Measurements from ENCODE around the gene FOXRED2. TPM values are rescaled to one million over a fixed set of nuclear protein-coding genes. Genes with fewer than 3 reads are reported as not detected.

Gene FOXRED2
- total RNA-seq, 1 experiment from 2014 or later, result 37.7 TPM

- no TSS peak for BruUV-seq (replicated peaks)
- Histone ChIP-seq H3K27ac (ENCODE audit: low read length) (peak overlapping the region; percentile 63), H3K4me3 (ENCODE audit: low read depth in 2 of 2, low read length in 2 of 2) (peak overlapping the region; percentile 48 to 60), H3K4me1 (ENCODE audit: control insufficient read depth, insufficient read depth, low read length) (no peaks in the 10 kb centered on the region), H3K9me3 (ENCODE audit: control insufficient read depth, insufficient read depth, low read depth, low read length) (no peaks in the 10 kb centered on the region), H3K27me3 (ENCODE audit: control insufficient read depth, insufficient read depth, low read length) (no peaks in the 10 kb centered on the region), H3K36me3 (ENCODE audit: control insufficient read depth, insufficient read depth, low read length) (peaks cover 5% of the 10 kb centered on the region)
- ATAC-seq, result no peak
- CTCF ChIA-PET, result no interaction called here
- TF ChIP-seq TCF7L2 (IDR thresholded peaks at IDR 0.05; ENCODE audit: low read depth, low read length) (no peak), SIN3A (IDR thresholded peaks at IDR 0.05; ENCODE audit: borderline replicate concordance, insufficient read depth, low read depth, low read length) (no peak), REST (IDR thresholded peaks at IDR 0.05; ENCODE audit: insufficient read depth in 1 of 2, low read depth in 2 of 2, low read length in 1 of 2) (no peak), POLR2AphosphoS5 (IDR thresholded peaks at IDR 0.05; ENCODE audit: low read depth, low read length) (no peak), CTCF (IDR thresholded peaks at IDR 0.05) (no peak)
- DNase-seq (ENCODE audit: low read depth, low spot score), result no peak
- in situ Hi-C loops (cut with HindIII; ENCODE audit: low pct_unique_long_range_greater_than_20kb, low sequenced_read_pairs), result no loop called here
- POLR2A ChIA-PET, result no interaction called here
- intact Hi-C loops (cut with micrococcal nuclease; ENCODE audit: unreplicated experiment), result no loop called here
These were observed 723 bp downstream of the FOXRED2 start for GRCh38 chr22:36505998-36506635.

GRCh38 chr22:36497910-36498665 lies 8.8 kb downstream of the FOXRED2 start:
- POLR2A ChIA-PET, result no interaction called here
- no peak for TF ChIP-seq TCF7L2 (IDR thresholded peaks at IDR 0.05; ENCODE audit: low read depth, low read length)
- TF ChIP-seq SIN3A (IDR thresholded peaks at IDR 0.05; ENCODE audit: borderline replicate concordance, insufficient read depth, low read depth, low read length), result no peak
- no peak for TF ChIP-seq REST (IDR thresholded peaks at IDR 0.05; ENCODE audit: insufficient read depth in 1 of 2, low read depth in 2 of 2, low read length in 1 of 2)
- TF ChIP-seq CTCF (IDR thresholded peaks at IDR 0.05), result no peak
- no peak for TF ChIP-seq POLR2AphosphoS5 (IDR thresholded peaks at IDR 0.05; ENCODE audit: low read depth, low read length)
- no TSS peak for BruUV-seq (replicated peaks)

More at GRCh38 chr22:36497910-36498665, 8.8 kb downstream of the FOXRED2 start:
- in situ Hi-C loops (cut with HindIII; ENCODE audit: low pct_unique_long_range_greater_than_20kb, low sequenced_read_pairs), result no loop called here
- intact Hi-C loops (cut with micrococcal nuclease; ENCODE audit: unreplicated experiment), result no loop called here
- no peak for DNase-seq (ENCODE audit: low read depth, low spot score)
- H3K9me3 ChIP-seq (ENCODE audit: control insufficient read depth, insufficient read depth, low read depth, low read length), result no peaks in the 10 kb centered on the region
- no peak overlapping the region for H3K27ac ChIP-seq (ENCODE audit: low read length)
- no peaks in the 10 kb centered on the region for H3K4me1 ChIP-seq (ENCODE audit: control insufficient read depth, insufficient read depth, low read length)
- no peaks in the 10 kb centered on the region for H3K36me3 ChIP-seq (ENCODE audit: control insufficient read depth, insufficient read depth, low read length)
- H3K4me3 ChIP-seq (ENCODE audit: low read depth in 2 of 2, low read length in 2 of 2), result no peak overlapping the region
- ATAC-seq, result peak; percentile 68; the same call in 1 of the 2 replicates
- H3K27me3 ChIP-seq (ENCODE audit: control insufficient read depth, insufficient read depth, low read length), result no peaks in the 10 kb centered on the region
- CTCF ChIA-PET, result no interaction called here

Data from Panc1 (cell line).